Erythroblast (primary cell): Measurements from ENCODE around the gene MPHOSPH8.

Experiments used
- DNase-seq, 2 experiments: peaks; one replicate each; lab custom pipeline; 2025; lab: John Stamatoyannopoulos, UW
- GATA1 ChIP-seq: IDR thresholded peaks from 2 replicates; pipeline ENCODE4 v1.6.1; 2011; ENCODE audit warnings: low read depth, mild to moderate bottlenecking, control low read depth, low read length, moderate library complexity
- POLR2A ChIP-seq: IDR thresholded peaks from 2 replicates; pipeline ENCODE4 v1.6.1; 2011; ENCODE audit warnings: mild to moderate bottlenecking, low read length

The MPHOSPH8 gene

DNA sequence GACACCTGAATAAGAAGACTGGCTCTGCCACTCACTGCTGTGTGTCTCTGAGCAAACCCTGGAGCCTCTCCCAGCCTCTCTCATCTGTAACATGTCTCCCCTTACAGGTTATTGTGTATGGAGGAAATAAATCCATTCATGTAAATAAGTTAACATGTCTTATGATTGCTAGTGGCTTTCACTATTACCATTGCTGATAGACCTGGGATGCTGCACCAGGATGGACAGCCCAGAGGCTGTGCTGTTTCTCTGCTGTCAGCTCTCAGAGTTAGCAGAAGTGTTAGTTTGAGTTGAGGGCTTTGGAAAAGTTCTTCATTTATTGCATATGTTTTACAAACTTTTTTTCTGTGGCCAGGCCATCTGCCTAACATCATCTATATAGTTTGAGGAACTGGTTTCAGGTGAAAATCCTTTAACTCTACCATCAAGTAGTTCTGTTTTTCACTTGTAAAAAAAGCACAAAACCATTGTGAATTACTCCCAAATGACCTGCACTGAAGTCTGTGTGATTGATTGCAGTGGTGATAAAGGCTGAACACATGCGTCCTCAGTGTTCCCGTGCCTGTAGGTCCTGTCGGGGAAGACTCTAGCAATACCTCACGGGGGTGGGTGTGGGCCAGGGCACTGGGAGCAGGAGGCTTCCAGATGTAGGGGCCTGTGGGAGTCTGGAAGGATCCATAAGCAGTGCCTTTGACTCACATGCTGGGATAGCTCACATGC lies 24.6 kb downstream of the MPHOSPH8 start:
- TF ChIP-seq POLR2A (no peak), GATA1 (no peak)
- no peak for DNase-seq

DNA sequence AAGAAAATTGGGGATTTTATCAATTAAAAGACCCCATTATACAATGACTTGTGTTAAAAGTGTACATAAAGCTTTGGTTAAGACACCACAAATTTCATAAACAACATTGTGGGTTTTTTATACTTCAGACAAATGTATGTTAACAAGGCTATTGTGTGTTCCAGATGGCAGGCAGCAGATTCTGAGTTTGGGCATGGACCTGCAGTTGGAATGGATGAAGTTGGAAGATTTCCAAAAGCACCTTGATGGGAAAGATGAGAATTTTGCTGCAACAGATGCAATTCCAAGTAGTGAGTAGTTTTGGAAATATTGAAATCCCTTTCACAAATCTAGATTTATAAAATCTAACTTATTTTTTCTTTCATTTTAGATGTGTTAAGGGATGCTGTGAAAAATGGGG lies 25.4 kb downstream of the MPHOSPH8 start:
- DNase-seq = no peak
- TF ChIP-seq POLR2A (no peak), GATA1 (no peak)

DNA sequence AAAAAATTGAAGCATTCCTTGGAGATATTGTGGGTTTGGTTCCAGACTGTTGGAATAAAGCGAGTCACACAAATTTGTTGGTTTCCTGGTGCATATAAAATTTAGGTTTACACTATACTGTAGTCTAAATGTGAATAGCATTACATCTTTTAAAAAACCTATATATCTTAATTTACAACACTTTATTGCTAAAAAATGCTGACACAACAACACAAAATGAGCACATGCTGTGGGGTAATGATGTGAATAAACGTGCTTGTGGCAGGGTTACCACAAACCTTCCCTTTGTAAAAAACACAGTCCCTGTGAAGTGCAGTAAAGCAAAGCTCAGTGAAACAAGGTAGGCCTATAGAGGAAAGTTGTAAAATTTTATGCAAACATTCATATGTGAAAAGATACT lies 27.7 kb downstream of the MPHOSPH8 start:
- TF ChIP-seq POLR2A = no peak
- no peak for TF ChIP-seq GATA1
- no peak for DNase-seq

DNA sequence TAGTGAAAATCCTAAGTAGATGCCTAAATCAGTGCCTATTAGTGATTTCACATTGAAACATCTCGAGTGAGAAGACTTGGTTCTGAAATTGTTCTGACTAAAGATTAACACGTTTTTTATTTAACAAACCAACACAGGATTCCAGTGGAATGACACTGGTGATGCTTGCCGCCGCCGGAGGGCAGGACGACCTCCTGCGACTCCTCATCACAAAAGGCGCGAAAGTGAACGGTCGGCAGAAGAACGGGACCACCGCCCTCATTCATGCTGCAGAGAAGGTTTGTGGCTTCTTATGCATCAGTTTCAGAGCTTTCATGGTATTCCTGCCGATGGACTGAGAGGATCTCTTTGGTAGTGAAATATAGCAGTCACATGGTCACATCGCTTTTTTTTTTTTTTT lies 28.1 kb downstream of the MPHOSPH8 start:
- no peak for DNase-seq
- TF ChIP-seq POLR2A = no peak
- TF ChIP-seq GATA1 = no peak

DNA sequence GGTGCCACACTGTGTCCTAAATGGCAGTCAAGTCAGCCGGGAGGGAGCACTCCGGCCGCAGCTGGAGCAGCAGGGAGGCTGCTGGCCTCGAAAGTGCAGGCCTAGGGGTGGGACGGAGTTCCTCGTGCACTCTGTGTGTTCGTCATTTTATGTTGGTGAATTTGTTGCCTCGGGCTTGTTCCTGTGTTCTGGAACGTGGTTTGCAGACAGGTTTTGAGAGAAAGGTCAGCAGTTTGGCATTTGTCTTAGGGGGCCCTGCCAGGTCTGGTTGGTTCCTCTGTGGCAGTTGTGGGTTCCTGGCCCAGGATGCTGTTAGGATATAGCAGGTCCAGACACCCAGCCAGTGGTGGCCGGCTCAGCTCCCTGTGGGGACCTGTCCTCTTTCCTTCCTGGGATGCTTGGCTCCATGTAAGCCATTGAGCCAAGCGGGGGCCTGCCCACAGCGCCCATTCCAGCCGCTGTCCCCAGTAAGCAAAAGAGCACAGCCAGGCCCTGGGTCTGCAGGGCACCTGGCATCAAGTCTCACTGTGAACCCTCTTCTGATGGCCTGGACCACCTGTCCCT lies 30.0 kb downstream of the MPHOSPH8 start:
- TF ChIP-seq POLR2A (no peak), GATA1 (no peak)
- DNase-seq = no peak

DNA sequence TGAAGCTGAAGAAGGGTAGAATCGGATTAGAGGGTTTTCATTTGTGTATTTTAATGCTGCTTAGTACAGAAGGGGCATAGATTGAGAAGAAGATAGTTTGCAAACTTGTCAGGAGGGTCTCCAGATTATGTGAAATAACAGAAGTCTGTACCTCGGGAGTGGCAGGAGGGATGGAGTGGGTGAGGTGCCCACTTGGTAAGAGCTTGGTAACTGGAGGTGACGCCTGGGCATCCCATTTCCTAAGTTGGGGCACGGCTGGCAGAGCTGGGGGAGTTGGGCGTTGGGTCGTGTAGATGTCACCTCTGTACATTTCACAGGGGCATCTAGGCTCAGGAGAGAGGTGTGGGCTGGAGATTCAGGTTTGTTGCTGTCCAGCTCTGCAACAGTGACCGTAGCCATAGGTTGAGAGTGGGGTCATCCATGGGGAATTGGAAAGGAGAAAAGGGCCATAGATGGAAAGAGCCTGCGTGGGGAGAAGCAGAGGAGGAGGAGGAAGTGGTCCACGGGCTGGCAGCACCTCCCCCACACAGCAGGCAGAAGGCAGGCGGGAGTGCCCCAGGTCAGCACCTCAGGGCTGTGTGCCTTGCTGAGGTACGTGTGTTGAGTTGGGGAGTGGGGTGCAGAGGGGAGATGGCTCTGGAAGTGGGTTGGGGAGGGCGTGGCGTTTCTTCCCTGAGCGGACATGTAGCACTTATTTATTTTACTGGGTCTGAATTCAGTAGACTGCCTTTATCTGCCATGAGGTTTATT lies 31.2 kb downstream of the MPHOSPH8 start:
- TF ChIP-seq GATA1 = no peak
- TF ChIP-seq POLR2A = no peak
- DNase-seq = no peak

DNA sequence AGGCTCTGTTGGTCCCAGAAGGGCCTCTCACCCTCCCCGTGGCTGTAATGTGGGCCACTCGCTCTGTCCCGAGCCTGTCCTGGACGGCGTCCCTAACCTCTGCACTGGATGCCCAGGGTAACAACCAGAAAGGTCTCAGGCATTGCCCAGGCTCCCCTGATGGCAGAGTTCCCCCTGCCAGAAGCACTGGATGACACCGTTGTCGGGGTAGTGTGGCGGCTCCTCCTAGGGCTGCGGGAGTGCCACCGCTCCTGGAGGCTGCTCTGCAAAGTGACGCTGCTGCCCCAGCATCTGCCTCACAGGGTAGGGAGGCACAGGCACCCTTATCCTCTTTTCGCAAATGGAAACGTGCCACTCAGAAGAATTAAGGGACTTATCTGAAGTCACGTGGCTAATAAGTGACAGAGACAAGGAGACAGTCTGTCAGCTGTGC lies 32.0 kb downstream of the MPHOSPH8 start:
- no peak for DNase-seq

DNA sequence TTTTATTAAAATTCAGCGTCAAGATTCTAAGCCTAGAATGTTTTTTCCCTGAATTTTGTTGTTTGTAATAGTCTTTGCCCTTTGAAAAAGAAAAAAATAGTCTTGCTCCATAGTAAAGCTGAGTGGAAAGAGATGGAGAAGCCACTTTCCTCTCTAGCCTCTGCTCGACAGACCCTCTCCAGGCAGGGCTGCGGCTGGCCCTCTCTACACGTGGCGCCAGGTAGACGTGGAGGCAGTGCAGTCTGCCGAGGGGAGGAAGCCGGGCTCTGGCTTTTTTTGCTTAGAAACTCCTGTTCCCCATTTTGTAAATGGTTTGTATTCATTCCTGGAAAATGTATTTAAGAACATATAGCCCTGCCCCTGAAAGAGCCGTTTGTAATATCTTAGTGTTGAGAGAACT lies 35.3 kb downstream of the MPHOSPH8 start:
- no peak for DNase-seq
- TF ChIP-seq GATA1 = no peak

More for the DNA sequence above, 32.0 kb downstream of the MPHOSPH8 start:
- no peak for TF ChIP-seq POLR2A
- no peak for TF ChIP-seq GATA1

DNA sequence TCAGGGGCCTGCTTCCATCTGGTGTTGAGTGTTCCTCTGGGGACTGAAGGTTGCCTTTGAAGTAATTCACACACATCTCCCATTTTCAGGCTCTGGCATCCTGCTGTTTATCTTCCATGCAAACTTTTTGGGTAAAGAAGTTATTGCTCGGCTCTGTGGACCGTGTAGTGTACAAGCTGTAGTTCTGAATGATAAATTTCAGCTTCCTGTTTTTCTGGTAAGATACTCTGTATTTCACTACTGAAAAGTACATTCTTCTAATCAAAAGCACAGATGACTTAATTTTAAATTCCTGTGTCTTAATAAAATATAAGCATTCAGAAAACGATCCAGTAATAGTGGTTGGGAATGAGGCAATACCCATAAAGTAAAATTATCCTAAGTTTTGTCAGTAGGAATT lies 36.7 kb downstream of the MPHOSPH8 start:
- DNase-seq = no peak
- no peak for TF ChIP-seq GATA1
- TF ChIP-seq POLR2A = no peak

DNA sequence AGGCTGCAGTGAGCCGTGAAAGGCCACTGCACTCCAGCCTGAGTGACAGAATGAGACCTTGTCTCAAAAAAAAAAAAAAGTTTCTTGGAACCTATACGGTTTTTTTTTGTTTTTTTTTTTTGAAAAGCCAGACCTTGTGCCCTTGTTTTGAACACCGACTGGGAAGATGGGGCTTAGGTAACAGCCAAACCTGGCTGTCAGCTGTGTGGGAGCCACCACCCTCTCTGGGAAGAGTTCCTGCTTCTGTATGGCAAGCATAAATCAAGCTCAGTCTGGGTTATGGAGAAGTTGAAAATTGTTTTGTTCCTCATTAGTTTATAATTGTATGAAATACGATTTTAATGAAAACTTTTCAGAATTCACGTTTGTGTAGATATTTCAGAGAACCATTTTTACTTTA lies 39.5 kb downstream of the MPHOSPH8 start:
- no peak for TF ChIP-seq GATA1
- TF ChIP-seq POLR2A = no peak
- no peak for DNase-seq

DNA sequence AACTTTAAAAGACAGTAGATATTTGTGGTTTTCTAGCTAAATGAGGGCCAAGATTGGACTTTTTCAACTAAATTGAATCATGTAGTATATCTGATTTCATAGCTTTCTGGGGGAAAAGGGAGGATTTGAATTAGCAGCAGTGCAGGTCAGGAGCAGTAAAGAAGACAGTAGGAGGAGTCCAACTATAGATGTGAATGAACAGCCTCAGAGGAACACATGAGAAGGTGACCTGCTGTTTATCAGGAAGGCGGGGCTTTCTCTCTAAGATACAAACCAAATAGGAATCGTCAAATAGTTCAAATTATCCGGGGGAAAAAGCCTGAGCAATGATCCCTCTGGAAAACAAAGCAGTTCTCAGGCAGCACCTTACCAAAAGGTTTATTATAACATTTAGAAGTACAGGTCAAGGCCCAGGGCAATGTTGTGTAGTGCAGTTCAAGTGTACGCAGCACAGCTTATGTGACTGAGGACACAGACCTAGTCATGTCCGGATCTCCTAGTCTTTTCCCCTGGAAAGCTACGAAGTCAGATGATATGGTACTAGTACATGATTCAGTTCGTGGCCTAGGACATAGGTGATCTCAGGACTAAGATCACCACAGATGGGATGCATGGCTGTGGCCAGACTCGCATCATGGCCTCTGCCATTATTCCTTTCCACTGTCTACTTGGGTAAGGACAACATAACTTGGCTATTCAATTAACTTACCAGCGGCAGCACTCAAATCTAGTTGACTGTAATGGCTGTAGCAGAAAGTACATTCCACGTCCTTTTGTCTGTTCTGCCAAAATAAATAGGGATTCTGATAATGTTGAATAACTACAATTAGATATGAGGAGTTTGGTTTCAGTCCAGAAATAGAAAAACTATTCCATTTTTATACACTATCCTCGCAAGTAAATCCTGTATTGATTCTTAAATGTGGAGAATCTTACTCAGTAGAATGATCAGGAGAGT lies 40.3 kb downstream of the MPHOSPH8 start:
- DNase-seq = no peak
- TF ChIP-seq GATA1 = no peak
- no peak for TF ChIP-seq POLR2A

DNA sequence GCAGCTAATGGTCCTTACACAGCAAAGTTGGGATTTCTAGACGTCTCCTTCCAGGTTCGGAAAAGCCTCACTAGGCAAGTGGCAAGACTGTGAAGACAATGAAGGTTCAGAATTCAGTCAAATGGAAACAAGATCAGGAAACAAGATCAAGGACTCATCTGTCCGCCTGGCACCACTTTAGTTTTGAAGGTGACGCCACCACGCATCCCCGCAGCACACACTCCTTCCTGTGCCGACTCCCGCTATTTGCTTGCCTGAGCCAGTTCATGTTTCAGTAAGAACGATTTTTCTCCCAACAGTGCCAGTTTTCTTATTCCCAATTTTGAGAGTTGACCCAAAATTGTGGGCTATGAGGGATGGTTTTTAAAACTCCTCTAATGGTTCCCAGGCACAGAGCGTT lies 41.4 kb downstream of the MPHOSPH8 start:
- no peak for DNase-seq
- TF ChIP-seq GATA1 (no peak), POLR2A (no peak)

DNA sequence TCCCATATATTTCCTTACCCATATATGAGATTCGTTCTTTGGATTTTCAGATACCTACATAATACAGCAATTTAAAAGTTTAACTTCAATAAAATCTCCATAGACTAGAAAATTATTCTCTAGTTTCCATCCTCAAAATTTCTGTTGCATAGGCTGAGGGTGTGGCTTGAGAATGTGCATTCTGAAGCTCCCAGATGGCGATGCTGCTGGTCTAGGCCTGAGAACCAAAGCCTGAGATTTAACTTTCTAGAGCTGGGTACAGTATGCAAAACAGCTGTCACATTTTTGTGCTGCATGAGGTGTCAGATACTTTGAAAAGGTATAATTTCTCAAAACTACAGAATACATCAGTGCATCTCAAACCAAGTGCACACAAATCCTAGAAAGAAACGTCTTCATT lies 42.7 kb downstream of the MPHOSPH8 start:
- TF ChIP-seq POLR2A = no peak
- no peak for TF ChIP-seq GATA1
- no peak for DNase-seq
